GM21529 (cell line): Measurements from ENCODE around the gene GRIK3.

Experiments
- ATAC-seq: cut with Tn5 transposase; IDR thresholded peaks from one replicate; pipeline ENCODE4 v1.9.1; 2021; ENCODE audit not compliant: unreplicated experiment

Gene GRIK3

GRCh38 chr1:36796106-36796590, 238.2 kb downstream of the GRIK3 start:
- no peak for ATAC-seq

GRCh38 chr1:36794460-36794859, 239.9 kb downstream of the GRIK3 start:
- no peak for ATAC-seq

- no peak for ATAC-seq
Measured at GRCh38 chr1:36793452-36793851, 240.9 kb downstream of the GRIK3 start.

- no peak for ATAC-seq
Measured at GRCh38 chr1:36792292-36792691, 242.0 kb downstream of the GRIK3 start.

- no peak for ATAC-seq
Measured at GRCh38 chr1:36790191-36790590, 244.1 kb downstream of the GRIK3 start.

GRCh38 chr1:36789535-36789934, 244.8 kb downstream of the GRIK3 start:
- no peak for ATAC-seq

GRCh38 chr1:36787312-36787913, 246.9 kb downstream of the GRIK3 start:
- ATAC-seq = no peak

GRCh38 chr1:36786425-36786824, 247.9 kb downstream of the GRIK3 start:
- no peak for ATAC-seq

- no peak for ATAC-seq
Measured at GRCh38 chr1:36784147-36784859, 250.0 kb downstream of the GRIK3 start.

- ATAC-seq = no peak
Measured at GRCh38 chr1:36783475-36783874, 250.8 kb downstream of the GRIK3 start.

GRCh38 chr1:36782785-36783184, 251.5 kb downstream of the GRIK3 start:
- ATAC-seq = no peak

GRCh38 chr1:36782085-36782484, 252.2 kb downstream of the GRIK3 start:
- ATAC-seq = no peak

GRCh38 chr1:36781098-36781497, 253.2 kb downstream of the GRIK3 start:
- ATAC-seq = no peak

GRCh38 chr1:36778740-36779139, 255.6 kb downstream of the GRIK3 start:
- no peak for ATAC-seq

GRCh38 chr1:36776948-36777831, 257.1 kb downstream of the GRIK3 start:
- no peak for ATAC-seq

GRCh38 chr1:36776256-36776655, 258.1 kb downstream of the GRIK3 start:
- no peak for ATAC-seq

GRCh38 chr1:36775716-36776115, 258.6 kb downstream of the GRIK3 start:
- ATAC-seq = no peak

- no peak for ATAC-seq
Measured at GRCh38 chr1:36773827-36774541, 260.3 kb downstream of the GRIK3 start.

GRCh38 chr1:36772647-36773495, 261.4 kb downstream of the GRIK3 start:
- no peak for ATAC-seq

- no peak for ATAC-seq
Measured at GRCh38 chr1:36771660-36772284, 262.5 kb downstream of the GRIK3 start.
